ENCODE measurements around the gene PARP4. TPM values are rescaled to one million over a fixed set of nuclear protein-coding genes. Genes with fewer than 3 reads are reported as not detected.
"Not testable (repeated sequence)": the region's sequence is repeated elsewhere in the genome, so short reads cannot be mapped to it uniquely, and the experiment has no call there.

The PARP4 gene
- total RNA-seq, 1 experiment from 2014 or later: 25.9 TPM

DNA sequence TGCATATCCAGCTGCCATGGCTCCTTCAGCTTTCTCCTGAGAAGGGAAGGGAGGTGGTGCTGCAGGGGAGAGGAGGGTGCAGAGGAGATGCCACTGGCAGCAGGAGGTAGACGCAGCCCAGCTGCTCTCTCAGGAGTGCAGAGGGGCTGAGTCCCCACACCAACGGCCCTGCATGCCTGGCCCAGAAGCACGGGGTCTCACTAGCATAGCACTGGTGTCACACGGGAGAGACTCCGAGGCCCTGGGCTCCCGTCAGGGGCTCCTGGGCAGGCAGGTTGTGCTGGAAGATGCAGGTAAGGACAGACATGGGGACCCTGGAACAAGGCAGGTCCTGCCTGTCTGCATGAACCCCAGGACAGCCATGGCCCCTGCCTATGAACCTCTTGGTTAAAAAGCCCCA is 123.1 kb downstream of the PARP4 start:
- TF ChIP-seq, protein P1, sequence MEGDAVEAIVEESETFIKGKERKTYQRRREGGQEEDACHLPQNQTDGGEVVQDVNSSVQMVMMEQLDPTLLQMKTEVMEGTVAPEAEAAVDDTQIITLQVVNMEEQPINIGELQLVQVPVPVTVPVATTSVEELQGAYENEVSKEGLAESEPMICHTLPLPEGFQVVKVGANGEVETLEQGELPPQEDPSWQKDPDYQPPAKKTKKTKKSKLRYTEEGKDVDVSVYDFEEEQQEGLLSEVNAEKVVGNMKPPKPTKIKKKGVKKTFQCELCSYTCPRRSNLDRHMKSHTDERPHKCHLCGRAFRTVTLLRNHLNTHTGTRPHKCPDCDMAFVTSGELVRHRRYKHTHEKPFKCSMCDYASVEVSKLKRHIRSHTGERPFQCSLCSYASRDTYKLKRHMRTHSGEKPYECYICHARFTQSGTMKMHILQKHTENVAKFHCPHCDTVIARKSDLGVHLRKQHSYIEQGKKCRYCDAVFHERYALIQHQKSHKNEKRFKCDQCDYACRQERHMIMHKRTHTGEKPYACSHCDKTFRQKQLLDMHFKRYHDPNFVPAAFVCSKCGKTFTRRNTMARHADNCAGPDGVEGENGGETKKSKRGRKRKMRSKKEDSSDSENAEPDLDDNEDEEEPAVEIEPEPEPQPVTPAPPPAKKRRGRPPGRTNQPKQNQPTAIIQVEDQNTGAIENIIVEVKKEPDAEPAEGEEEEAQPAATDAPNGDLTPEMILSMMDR (conservative IDR thresholded peaks at IDR 0.05): no peak
- Histone ChIP-seq H4K5ac (ENCODE audit: insufficient read length, low read depth, low read length) (no peak overlapping the region), H3K4me1 (ENCODE audit: insufficient read depth, low read length) (no peaks in the 10 kb centered on the region), H3K23ac (ENCODE audit: insufficient read length, low read depth, low read length) (no peak overlapping the region), H4K20me1 (ENCODE audit: control insufficient read depth, insufficient read depth, insufficient read length) (no peaks in the 10 kb centered on the region), H4K91ac (ENCODE audit: insufficient read length, low read depth, low read length) (no peak overlapping the region), H2BK120ac (ENCODE audit: low read depth, low read length, poor library complexity, severe bottlenecking) (no peak overlapping the region), H3K4me2 (ENCODE audit: insufficient read depth, insufficient read length, low read length) (no peak overlapping the region), H2BK12ac (ENCODE audit: insufficient read length, low read depth, low read length) (no peak overlapping the region), H3T11ph (ENCODE audit: low read length) (no peak overlapping the region), H4K8ac (replicated peaks; ENCODE audit: insufficient read length, low read depth, low read length) (no peak overlapping the region), H3K79me1 (ENCODE audit: insufficient read depth, low read depth, low read length, poor library complexity, severe bottlenecking) (no peaks in the 10 kb centered on the region), H3K9me3 (ENCODE audit: control insufficient read depth, low read depth, low read length) (no peaks in the 10 kb centered on the region), H3K27me3 (ENCODE audit: insufficient read depth, low read length) (no peaks in the 10 kb centered on the region), H2BK20ac (ENCODE audit: low read depth, low read length, poor library complexity, severe bottlenecking) (no peak overlapping the region), H3K14ac (ENCODE audit: insufficient read depth, low read length) (no peak overlapping the region; the same call in 1 of the 2 replicates), H3K56ac (ENCODE audit: insufficient read length, low read depth, low read length) (no peak overlapping the region), H3K9ac (ENCODE audit: extremely low read depth, insufficient read length, low read length) (no peak overlapping the region), H2AK5ac (ENCODE audit: insufficient read length, low read length) (no peak overlapping the region), H3K27ac (ENCODE audit: insufficient read length, low read depth, low read length) (no peak overlapping the region), H2AFZ (ENCODE audit: low read length) (no peak overlapping the region), H3K4ac (ENCODE audit: low read depth, low read length) (no peak overlapping the region), H3K23me2 (ENCODE audit: insufficient read length, low read depth, low read length, poor library complexity, severe bottlenecking) (no peaks in the 10 kb centered on the region), H3K79me2 (ENCODE audit: insufficient read depth, low read length) (no peaks in the 10 kb centered on the region), H2BK5ac (ENCODE audit: insufficient read length, low read length) (no peak overlapping the region), H3K18ac (ENCODE audit: insufficient read length, low read depth, low read length) (no peak overlapping the region), H2BK15ac (ENCODE audit: low read depth, low read length) (no peak overlapping the region)
- no peak for DNase-seq
- Mint-ChIP-seq H3K9me3 (no peaks in the 10 kb centered on the region; a peak in 1 of 5 replicates), H3K27ac (no peak overlapping the region), H3K36me3 (ENCODE audit: insufficient read depth in 1 of 3, low read depth in 3 of 3) (no peaks in the 10 kb centered on the region; a peak in 1 of 7 replicates), H3K27me3 (ENCODE audit: low read depth) (no peaks in the 10 kb centered on the region; the same call in none of the 2 replicates), H3K4me3 (no peak overlapping the region), H3K4me1 (peaks cover 2 to 6% of the 10 kb centered on the region in 2 experiments; a peak in 3 of 4 replicates)
- no CpG with 5 or more reads among the region's 6 CpGs for WGBS (ENCODE audit: extremely low coverage, insufficient read length, low lambda C conversion rate)

DNA sequence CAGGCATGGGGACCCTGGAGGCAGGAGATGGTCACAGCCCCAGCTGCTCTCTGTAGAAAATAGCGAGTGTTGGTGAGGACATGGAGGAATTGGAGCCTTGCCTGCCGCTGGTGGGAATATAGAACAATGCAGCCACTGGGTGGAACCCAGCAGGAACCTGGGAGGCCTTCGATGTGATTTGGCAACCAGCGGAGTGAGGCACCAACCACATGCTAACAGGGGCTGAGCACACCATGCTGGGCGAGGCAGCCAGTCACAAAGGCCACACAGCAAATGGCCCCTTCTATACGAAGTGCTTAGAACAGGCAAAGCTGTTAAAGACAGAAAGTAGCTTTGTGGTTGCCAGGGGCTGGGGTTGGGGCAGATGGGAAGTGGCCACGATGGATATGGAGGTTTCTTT is 123.8 kb downstream of the PARP4 start:
- H3K4me3 Mint-ChIP-seq; H2BK12ac ChIP-seq (ENCODE audit: insufficient read length, low read depth, low read length); H3K14ac ChIP-seq (ENCODE audit: insufficient read depth, low read length); H3T11ph ChIP-seq (ENCODE audit: low read length); H3K36me3 Mint-ChIP-seq (ENCODE audit: insufficient read depth in 1 of 3, low read depth in 3 of 3); H3K27ac ChIP-seq (ENCODE audit: insufficient read length, low read depth, low read length); H2AK5ac ChIP-seq (ENCODE audit: insufficient read length, low read length); H3K4me1 Mint-ChIP-seq; H3K4me1 ChIP-seq (ENCODE audit: insufficient read depth, low read length); H3K79me1 ChIP-seq (ENCODE audit: insufficient read depth, low read depth, low read length, poor library complexity, severe bottlenecking); H3K27ac Mint-ChIP-seq; H3K4ac ChIP-seq (ENCODE audit: low read depth, low read length); H3K23ac ChIP-seq (ENCODE audit: insufficient read length, low read depth, low read length); H3K27me3 ChIP-seq (ENCODE audit: insufficient read depth, low read length); DNase-seq; H3K56ac ChIP-seq (ENCODE audit: insufficient read length, low read depth, low read length); H4K20me1 ChIP-seq (ENCODE audit: control insufficient read depth, insufficient read depth, insufficient read length); H3K9me3 Mint-ChIP-seq; H3K18ac ChIP-seq (ENCODE audit: insufficient read length, low read depth, low read length); H3K27me3 Mint-ChIP-seq (ENCODE audit: low read depth); H3K4me2 ChIP-seq (ENCODE audit: insufficient read depth, insufficient read length, low read length); H4K5ac ChIP-seq (ENCODE audit: insufficient read length, low read depth, low read length); H2BK120ac ChIP-seq (ENCODE audit: low read depth, low read length, poor library complexity, severe bottlenecking); H3K79me2 ChIP-seq (ENCODE audit: insufficient read depth, low read length); H4K91ac ChIP-seq (ENCODE audit: insufficient read length, low read depth, low read length); H2BK15ac ChIP-seq (ENCODE audit: low read depth, low read length); H2BK20ac ChIP-seq (ENCODE audit: low read depth, low read length, poor library complexity, severe bottlenecking); H3K9me3 ChIP-seq (ENCODE audit: control insufficient read depth, low read depth, low read length); H2AFZ ChIP-seq (ENCODE audit: low read length); H4K8ac ChIP-seq (replicated peaks; ENCODE audit: insufficient read length, low read depth, low read length); H2BK5ac ChIP-seq (ENCODE audit: insufficient read length, low read length); H3K9ac ChIP-seq (ENCODE audit: extremely low read depth, insufficient read length, low read length); H3K23me2 ChIP-seq (ENCODE audit: insufficient read length, low read depth, low read length, poor library complexity, severe bottlenecking): not testable (repeated sequence)
- WGBS (ENCODE audit: extremely low coverage, insufficient read length, low lambda C conversion rate): no CpG with 5 or more reads among the region's 7 CpGs

All from H9 (cell line).